ENCODE measurements around the gene MUTYH. TPM values are rescaled to one million over a fixed set of nuclear protein-coding genes. Genes with fewer than 3 reads are reported as not detected.

MUTYH gene
- total RNA-seq, 2 donors from 2014 or later: 17.0 to 65.0 TPM

DNA sequence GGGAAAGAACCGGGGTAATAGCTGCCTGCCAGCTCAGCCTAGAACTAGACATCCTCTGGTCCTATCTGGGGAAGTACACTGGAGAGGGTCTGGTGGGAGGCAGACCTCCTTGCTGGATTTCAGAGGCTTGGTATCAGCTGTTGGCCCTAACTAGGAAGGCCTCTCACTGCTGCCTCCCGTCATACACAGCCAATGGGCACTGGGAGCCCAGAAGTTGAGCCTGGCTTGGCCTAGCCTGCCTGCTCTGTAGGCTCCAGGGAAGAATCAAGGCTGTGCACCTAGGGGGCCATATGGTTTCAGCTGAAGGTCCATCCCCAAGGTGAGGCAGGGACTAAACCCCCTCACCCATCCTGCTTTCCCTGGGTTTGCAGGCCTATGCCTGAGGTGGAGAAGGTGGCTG lies 4.3 kb upstream of the MUTYH start:
- no peaks in the 10 kb centered on the region for H3K36me3 ChIP-seq
- H3K4me3 ChIP-seq: no peak overlapping the region
- DNase-seq: no peak
- TF ChIP-seq, protein P1, sequence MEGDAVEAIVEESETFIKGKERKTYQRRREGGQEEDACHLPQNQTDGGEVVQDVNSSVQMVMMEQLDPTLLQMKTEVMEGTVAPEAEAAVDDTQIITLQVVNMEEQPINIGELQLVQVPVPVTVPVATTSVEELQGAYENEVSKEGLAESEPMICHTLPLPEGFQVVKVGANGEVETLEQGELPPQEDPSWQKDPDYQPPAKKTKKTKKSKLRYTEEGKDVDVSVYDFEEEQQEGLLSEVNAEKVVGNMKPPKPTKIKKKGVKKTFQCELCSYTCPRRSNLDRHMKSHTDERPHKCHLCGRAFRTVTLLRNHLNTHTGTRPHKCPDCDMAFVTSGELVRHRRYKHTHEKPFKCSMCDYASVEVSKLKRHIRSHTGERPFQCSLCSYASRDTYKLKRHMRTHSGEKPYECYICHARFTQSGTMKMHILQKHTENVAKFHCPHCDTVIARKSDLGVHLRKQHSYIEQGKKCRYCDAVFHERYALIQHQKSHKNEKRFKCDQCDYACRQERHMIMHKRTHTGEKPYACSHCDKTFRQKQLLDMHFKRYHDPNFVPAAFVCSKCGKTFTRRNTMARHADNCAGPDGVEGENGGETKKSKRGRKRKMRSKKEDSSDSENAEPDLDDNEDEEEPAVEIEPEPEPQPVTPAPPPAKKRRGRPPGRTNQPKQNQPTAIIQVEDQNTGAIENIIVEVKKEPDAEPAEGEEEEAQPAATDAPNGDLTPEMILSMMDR (IDR thresholded peaks at IDR 0.05): no peak
- no peaks in the 10 kb centered on the region for H3K27me3 ChIP-seq
- no peak overlapping the region for H3K27ac ChIP-seq
- H3K4me1 ChIP-seq: peaks cover 9% of the 10 kb centered on the region
- H3K9ac ChIP-seq (ENCODE audit: low read depth in 2 of 2, low read length in 2 of 2): no peak overlapping the region
- H3K9me3 ChIP-seq: no peaks in the 10 kb centered on the region
- intact Hi-C loops (cut with DNase I): loop anchor here (10.0 kb wide), 1 partner anchor 220 kb away; no protein-coding TSS in a partner anchor

DNA sequence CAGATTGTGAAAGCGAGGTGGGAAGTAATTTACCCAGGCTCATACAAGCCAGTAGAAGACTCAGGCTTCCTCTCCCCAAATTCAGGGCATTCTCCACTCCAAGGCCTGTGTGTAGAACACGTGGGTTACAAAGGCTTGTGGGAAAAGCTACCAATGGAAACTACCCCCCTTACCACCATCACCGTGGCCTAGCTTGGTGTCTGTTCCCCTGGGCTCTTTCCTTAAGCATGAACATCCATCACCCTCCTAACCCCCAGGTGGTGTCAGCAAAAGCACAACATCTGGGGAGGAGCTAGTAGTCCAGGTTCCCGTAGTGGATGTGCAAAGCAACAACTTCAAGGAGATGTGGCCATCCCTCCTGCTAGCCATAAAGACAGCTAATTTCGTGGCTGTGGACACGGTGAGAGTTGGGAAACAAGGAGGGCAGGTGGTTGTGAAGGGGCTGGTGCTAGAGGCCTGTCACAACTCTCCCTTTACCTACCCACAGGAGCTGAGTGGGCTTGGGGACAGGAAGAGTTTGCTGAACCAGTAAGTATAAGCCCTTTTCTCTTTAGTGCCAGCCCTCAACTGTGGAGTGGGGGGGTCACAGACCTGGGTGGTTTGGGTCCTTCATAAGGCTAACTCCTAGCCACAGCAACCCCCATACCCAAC lies 701 bp upstream of the MUTYH start:
- Histone ChIP-seq H3K4me1 (peaks cover 9% of the 10 kb centered on the region), H3K27me3 (no peaks in the 10 kb centered on the region), H3K36me3 (no peaks in the 10 kb centered on the region), H3K27ac (peak overlapping the region; percentile 93), H3K4me3 (peak overlapping the region; percentile 73), H3K9me3 (no peaks in the 10 kb centered on the region), H3K9ac (ENCODE audit: low read depth in 2 of 2, low read length in 2 of 2) (peak overlapping the region; percentile 91 to 93)
- TF ChIP-seq, protein P1 (IDR thresholded peaks at IDR 0.05): no peak
- DNase-seq: no peak
- intact Hi-C loops (cut with DNase I): loop anchor here (10.0 kb wide), 1 partner anchor 224 kb away; no protein-coding TSS in a partner anchor

DNA sequence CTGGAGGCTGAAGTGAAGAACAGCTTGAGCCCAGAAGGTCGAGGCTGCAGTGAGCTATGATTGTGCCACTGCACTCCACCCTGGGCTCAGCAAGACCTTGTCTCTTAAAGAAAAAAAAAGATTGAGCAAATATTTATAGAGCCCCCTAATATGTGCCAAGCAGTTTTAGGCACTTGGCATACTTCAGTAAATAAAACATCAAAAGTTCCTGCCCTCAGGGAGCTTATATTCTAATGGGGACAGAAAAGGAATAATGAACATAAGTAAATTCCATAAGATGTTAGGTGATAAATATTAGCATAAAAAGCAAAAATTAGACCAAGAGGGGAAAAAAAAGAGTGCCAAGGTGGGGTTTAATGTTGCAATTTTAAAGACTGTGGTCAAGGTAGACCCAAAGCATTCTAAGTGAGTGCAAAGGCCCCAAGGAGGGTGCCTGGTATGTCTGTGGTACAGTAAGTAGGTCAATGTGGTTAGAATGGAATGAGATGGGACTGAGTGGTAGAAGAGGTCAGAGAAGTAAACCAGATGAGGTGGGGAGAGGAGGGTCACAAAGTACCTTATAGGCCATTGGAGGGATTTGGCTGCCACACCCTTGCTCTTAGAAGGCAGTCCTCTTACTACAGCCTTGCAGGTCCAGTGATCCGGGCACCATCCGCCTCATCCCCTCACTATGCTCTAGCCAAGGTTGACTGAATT lies 2.5 kb downstream of the MUTYH start:
- TF ChIP-seq, protein P1 (IDR thresholded peaks at IDR 0.05): no peak

DNA sequence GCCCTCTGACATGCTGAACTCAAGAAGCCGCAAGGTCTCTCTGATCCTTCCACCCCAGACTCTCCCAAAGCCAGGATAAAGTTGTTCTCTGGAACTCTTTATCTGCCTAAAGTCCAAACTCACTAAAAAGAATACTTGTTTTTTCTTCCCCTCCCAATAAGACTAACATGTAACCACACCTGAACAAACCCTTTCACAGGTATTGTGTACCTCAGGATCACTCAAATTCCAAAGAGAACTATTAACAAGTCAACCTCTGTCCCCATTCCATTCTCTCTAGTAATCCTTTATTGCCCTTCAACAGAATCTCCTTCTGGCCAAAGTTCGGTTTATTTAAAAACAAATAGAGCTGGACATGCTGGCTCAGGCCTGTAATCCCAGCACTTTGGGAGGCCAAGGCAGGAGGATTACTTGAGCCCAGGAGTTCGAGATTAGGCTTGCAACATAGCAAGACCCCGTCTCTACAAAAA lies 4.3 kb downstream of the MUTYH start:
- H3K27ac ChIP-seq: peak overlapping the region; percentile 79
- peak; percentile 57 for DNase-seq
- TF ChIP-seq, protein P1 (IDR thresholded peaks at IDR 0.05): no peak
- intact Hi-C loops (cut with DNase I): no loop called here
- peaks cover 3% of the 10 kb centered on the region for H3K4me1 ChIP-seq
- no peaks in the 10 kb centered on the region for H3K36me3 ChIP-seq
- H3K4me3 ChIP-seq: no peak overlapping the region
- H3K9ac ChIP-seq (ENCODE audit: low read depth in 2 of 2, low read length in 2 of 2): peak overlapping the region in 1 of 2 donors; percentile 72
- no peaks in the 10 kb centered on the region for H3K27me3 ChIP-seq
- H3K9me3 ChIP-seq: no peaks in the 10 kb centered on the region

More for the DNA sequence above, 2.5 kb downstream of the MUTYH start:
- no peaks in the 10 kb centered on the region for H3K9me3 ChIP-seq
- DNase-seq: no peak
- no peak overlapping the region for H3K27ac ChIP-seq
- no peaks in the 10 kb centered on the region for H3K27me3 ChIP-seq
- H3K36me3 ChIP-seq: no peaks in the 10 kb centered on the region
- peaks cover 9% of the 10 kb centered on the region for H3K4me1 ChIP-seq
- intact Hi-C loops (cut with DNase I): no loop called here
- H3K9ac ChIP-seq (ENCODE audit: low read depth in 2 of 2, low read length in 2 of 2): no peak overlapping the region
- H3K4me3 ChIP-seq: no peak overlapping the region

DNA sequence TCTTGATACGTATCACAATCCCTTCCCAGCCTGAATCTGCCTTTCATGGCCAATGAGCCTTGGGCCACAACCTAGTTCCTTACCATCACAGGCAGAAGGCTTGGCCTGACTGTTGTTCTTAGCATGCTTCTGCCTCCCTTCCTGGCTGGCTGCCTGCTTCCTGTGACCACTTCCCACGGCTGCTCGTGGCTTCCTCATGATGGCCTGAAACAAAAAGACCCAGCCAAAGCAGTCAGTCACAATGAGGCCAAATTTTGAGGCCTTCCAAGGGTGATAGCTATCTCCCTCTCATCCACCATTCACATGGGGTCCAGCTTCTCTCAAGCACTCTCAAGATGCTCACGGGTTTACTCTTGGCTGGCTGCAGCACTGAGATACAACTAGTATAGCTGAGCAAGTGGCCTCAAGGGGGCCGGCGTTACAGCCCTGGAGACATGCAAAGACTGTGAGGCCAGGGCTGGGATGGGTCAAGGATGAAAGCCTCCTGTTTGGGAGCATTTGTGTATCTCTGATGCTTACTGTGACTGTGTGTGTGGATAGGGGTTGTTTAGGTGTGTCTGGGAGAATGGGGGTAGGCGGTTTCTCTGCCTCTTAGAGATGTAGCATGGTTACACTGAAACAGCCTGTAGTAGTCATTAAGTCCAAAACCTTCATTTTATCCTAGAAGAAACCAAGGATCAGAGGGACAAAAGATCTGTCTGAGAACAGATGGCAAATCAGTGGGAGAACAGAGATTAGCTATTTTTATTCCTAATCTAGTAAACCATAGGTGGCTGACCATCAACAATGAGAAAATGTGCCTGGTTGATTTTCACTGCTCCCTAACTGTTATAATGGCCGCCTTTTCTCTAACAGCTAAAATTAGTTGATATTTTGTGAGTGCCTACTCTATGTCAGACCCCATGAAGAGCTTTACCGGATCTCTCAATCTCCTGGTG lies 5.7 kb downstream of the MUTYH start:
- Histone ChIP-seq H3K36me3 (no peaks in the 10 kb centered on the region), H3K9ac (ENCODE audit: low read depth in 2 of 2, low read length in 2 of 2) (peak overlapping the region in 1 of 2 donors; percentile 72), H3K4me3 (no peak overlapping the region), H3K27ac (peak overlapping the region; percentile 79), H3K9me3 (no peaks in the 10 kb centered on the region), H3K27me3 (no peaks in the 10 kb centered on the region), H3K4me1 (no peaks in the 10 kb centered on the region)
- intact Hi-C loops (cut with DNase I): no loop called here
- DNase-seq: no peak
- TF ChIP-seq, protein P1 (IDR thresholded peaks at IDR 0.05): no peak
